Esophagus squamous epithelium (tissue), 5 donors: ENCODE results near the gene MOGAT3. TPM values are rescaled to one million over a fixed set of nuclear protein-coding genes. Genes with fewer than 3 reads are reported as not detected.

Experiments
- DNase-seq: peaks from one replicate; lab custom pipeline; 2025; lab: John Stamatoyannopoulos, UW
- H3K27ac ChIP-seq, 4 donors: fragments of 200-600 bp; sonication (generic); one replicate each; pipeline ENCODE4 v1.5.1; 2016 to 2019; ENCODE audit warnings: mild to moderate bottlenecking in 1 of 4
- H3K27me3 ChIP-seq, 4 donors: fragments of 200-600 bp; sonication (generic); 1 replicate in 3 of 4; 2 replicates in 1 of 4; pipeline versions ENCODE4 v1.5.1 to v1.6.0; 2017 to 2021; ENCODE audit warnings: antibody characterized with exemption in 1 of 4
- H3K36me3 ChIP-seq, 3 donors: fragments of 200-600 bp; sonication (generic); one replicate each; pipeline ENCODE4 v1.5.1; 2016 to 2019
- H3K4me1 ChIP-seq, 3 donors: fragments of 200-600 bp; sonication (generic); one replicate each; pipeline ENCODE4 v1.5.1; 2017 to 2019
- H3K4me3 ChIP-seq, 4 donors: fragments of 200-600 bp; sonication (generic); 1 replicate in 3 of 4; 2 replicates in 1 of 4; pipeline ENCODE4 v1.5.1; 2016 to 2019; ENCODE audit warnings: mild to moderate bottlenecking in 2 of 4, moderate library complexity in 1 of 4
- H3K9me3 ChIP-seq, 3 donors: fragments of 200-600 bp; sonication (generic); one replicate each; pipeline ENCODE4 v1.5.1; 2016 to 2019
- POLR2A ChIP-seq, 4 donors: fragments of 450-650 bp; IDR thresholded peaks; one replicate each; pipeline ENCODE4 v1.6.1; 2017; ENCODE audit warnings: antibody characterized with exemption in 4 of 4, mild to moderate bottlenecking in 4 of 4, moderate library complexity in 3 of 4
- WGBS, 2 donors: methylation state at CpG; one replicate each; pipeline ENCODE4 v1.1.5; 2018; 5-methylcytosine and 5-hydroxymethylcytosine counted together
- intact Hi-C: fragments of 100-400 bp; cut with DNase I; formaldehyde crosslinking; loops from one replicate; pipeline ENCODE4 v1.15.0; 2022
- total RNA-seq, 4 donors: library from RNA; depleted of rRNA; stranded (reverse); fragments of >200 nt; gene quantifications; one replicate each; pipeline ENCODE4 v1.1.0, GENCODE V29; 2016
- TF ChIP-seq, protein P1 (sequence below), 6 experiments: fragments of 450-650 bp in 4 of 6; fragments of 200-600 bp in 2 of 6; sonication (generic) in 2 of 6; IDR thresholded peaks; one replicate each; pipeline ENCODE4 v1.5.1; 2016 to 2019; ENCODE audit warnings: antibody characterized with exemption in 6 of 6, mild to moderate bottlenecking in 4 of 6, moderate library complexity in 4 of 6
- donor health status: DM: yes; HTN: yes; CAD: no.

MOGAT3 gene
- total RNA-seq, 4 donors from 2014 or later: not detected

- DNase-seq: no peak
- intact Hi-C loops: no loop called here
- Histone ChIP-seq H3K4me1 (peaks cover 13 to 95% (median 47%) of the 10 kb centered on the region in 3 donors), H3K27ac (peak overlapping the region in 3 of 4 donors; percentile 48 to 85 (median 81)), H3K9me3 (no peaks in the 10 kb centered on the region), H3K4me3 (no peak overlapping the region), H3K36me3 (peaks cover 0 to 59% (median 13%) of the 10 kb centered on the region in 3 donors), H3K27me3 (no peaks in the 10 kb centered on the region)
- TF ChIP-seq, protein P1, sequence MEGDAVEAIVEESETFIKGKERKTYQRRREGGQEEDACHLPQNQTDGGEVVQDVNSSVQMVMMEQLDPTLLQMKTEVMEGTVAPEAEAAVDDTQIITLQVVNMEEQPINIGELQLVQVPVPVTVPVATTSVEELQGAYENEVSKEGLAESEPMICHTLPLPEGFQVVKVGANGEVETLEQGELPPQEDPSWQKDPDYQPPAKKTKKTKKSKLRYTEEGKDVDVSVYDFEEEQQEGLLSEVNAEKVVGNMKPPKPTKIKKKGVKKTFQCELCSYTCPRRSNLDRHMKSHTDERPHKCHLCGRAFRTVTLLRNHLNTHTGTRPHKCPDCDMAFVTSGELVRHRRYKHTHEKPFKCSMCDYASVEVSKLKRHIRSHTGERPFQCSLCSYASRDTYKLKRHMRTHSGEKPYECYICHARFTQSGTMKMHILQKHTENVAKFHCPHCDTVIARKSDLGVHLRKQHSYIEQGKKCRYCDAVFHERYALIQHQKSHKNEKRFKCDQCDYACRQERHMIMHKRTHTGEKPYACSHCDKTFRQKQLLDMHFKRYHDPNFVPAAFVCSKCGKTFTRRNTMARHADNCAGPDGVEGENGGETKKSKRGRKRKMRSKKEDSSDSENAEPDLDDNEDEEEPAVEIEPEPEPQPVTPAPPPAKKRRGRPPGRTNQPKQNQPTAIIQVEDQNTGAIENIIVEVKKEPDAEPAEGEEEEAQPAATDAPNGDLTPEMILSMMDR (IDR thresholded peaks at IDR 0.05): no peak
- TF ChIP-seq POLR2A (IDR thresholded peaks at IDR 0.05): no peak
- WGBS, 2 donors: 88 to 91% methylated on average over 22 to 25 of the region's 32 CpGs
These were observed 39.6 kb upstream of the MOGAT3 start for GRCh38 chr7:101240226-101241014.

DNA sequence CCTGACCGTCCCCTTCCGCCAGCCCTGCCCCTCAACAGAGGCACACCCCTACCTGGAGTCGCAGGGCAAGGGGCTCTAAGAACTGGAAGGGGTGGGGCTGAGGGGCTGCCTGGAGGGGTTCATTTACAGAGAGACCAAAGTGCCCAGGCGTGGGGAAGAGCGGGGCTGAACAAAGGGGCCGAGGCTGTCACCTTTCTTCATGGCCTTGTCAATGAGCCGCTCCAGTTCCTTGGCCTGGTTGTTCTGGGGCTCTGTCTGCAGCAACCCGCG is 39.0 kb upstream of the MOGAT3 start:
- H3K9me3 ChIP-seq: no peaks in the 10 kb centered on the region
- intact Hi-C loops: no loop called here
- WGBS, 2 donors: 87 to 91% methylated on average over 3 to 4 of the region's 9 CpGs
- H3K36me3 ChIP-seq: peaks cover 0 to 59% (median 13%) of the 10 kb centered on the region in 3 donors
- DNase-seq: no peak
- H3K27ac ChIP-seq: peak overlapping the region; percentile 39 to 85 (median 64)
- TF ChIP-seq POLR2A (IDR thresholded peaks at IDR 0.05): no peak
- TF ChIP-seq, protein P1 (IDR thresholded peaks at IDR 0.05): no peak
- no peak overlapping the region for H3K4me3 ChIP-seq
- H3K4me1 ChIP-seq: peaks cover 8 to 96% (median 44%) of the 10 kb centered on the region in 3 donors
- H3K27me3 ChIP-seq: no peaks in the 10 kb centered on the region

DNA sequence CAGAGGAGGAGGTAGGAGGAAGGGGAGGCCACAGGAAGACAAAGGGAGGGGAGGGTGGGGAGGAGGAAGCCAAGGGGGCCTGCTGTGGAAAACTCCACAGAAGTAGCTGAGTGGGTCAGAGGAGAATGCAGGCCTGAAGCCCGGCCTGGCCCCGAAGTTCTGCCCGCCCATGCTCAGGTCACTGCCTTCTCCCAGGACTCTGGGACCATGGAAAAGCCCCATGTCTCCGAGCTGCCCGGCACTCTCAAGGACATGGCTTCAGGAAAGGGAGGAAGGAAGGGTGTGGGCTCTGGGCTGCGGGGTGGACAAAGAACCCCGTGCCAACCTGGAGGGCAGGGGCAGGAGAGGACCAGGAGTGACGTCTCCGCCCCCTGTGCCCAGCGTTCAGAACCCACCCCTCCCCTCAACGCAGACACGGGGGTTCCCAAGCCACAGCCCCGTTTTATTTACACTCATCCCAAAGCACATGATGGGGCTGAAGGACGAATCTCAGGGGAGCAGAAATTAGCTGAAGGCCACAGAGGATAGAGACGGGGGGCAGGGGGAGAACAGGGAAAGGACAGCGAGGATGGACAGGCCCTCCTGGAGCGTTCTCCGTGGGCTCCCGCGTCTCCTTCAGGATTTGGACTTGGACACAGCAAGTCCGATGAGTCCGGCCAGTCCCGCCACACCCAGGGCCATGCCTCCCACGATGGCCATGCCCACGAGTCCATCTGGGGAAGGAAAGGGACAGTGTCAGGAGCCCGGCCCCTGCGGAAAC is 38.5 kb upstream of the MOGAT3 start:
- no peak for DNase-seq
- peaks cover 0 to 59% (median 13%) of the 10 kb centered on the region in 3 donors for H3K36me3 ChIP-seq
- H3K9me3 ChIP-seq: no peaks in the 10 kb centered on the region
- no peak for TF ChIP-seq POLR2A (IDR thresholded peaks at IDR 0.05)
- TF ChIP-seq, protein P1 (IDR thresholded peaks at IDR 0.05): no peak
- peaks cover 8 to 98% (median 44%) of the 10 kb centered on the region in 3 donors for H3K4me1 ChIP-seq
- intact Hi-C loops: no loop called here
- H3K27ac ChIP-seq: peak overlapping the region; percentile 55 to 85 (median 78)
- 82% methylated on average over 14 of the region's 27 CpGs; no CpG with 5 or more reads in 1 of the 2 donors for WGBS, 2 donors
- H3K27me3 ChIP-seq: no peaks in the 10 kb centered on the region
- no peak overlapping the region for H3K4me3 ChIP-seq

GRCh38 chr7:101238226-101239182 is 37.7 kb upstream of the MOGAT3 start:
- no peak for DNase-seq
- H3K27me3 ChIP-seq: no peaks in the 10 kb centered on the region
- peak overlapping the region in 1 of 4 donors; percentile 51 for H3K4me3 ChIP-seq
- no peaks in the 10 kb centered on the region for H3K9me3 ChIP-seq
- TF ChIP-seq, protein P1 (IDR thresholded peaks at IDR 0.05): no peak
- TF ChIP-seq POLR2A (IDR thresholded peaks at IDR 0.05): no peak
- intact Hi-C loops: no loop called here
- H3K36me3 ChIP-seq: peaks cover 0 to 59% (median 13%) of the 10 kb centered on the region in 3 donors
- peak overlapping the region; percentile 55 to 85 (median 78) for H3K27ac ChIP-seq
- 52 to 65% methylated on average over 3 to 9 of the region's 28 CpGs for WGBS, 2 donors
- peaks cover 4 to 89% (median 39%) of the 10 kb centered on the region in 3 donors for H3K4me1 ChIP-seq
